Nucleus accumbens (tissue), 56 donors: Measurements from ENCODE around the gene LAMA2.
A peak's percentile ranks its signal among the peaks of the same experiment; 100 is the strongest.

Source experiments
- DNase-seq, 56 donors: peaks; one replicate each; lab custom pipeline; 2025; lab: John Stamatoyannopoulos, UW

LAMA2 gene

DNA sequence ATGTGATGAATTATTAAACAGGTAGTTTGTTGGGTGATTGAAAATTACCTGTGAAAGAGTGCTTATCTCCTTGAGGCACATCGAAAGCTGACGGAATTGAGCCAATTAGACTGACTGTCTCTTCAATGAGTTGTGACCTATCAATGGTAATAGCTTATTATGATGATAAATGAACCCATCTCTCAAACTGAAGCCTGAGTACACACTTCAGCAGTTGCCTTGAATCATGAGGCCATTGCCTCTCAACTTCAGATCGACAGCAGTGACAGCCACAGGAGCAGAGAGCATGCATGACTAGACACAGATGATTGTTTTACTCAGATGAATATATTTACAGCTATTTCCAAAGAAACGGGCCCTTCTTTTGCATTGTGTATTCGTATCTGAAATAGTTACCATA, 323.9 kb downstream of the LAMA2 start:
- no peak for DNase-seq

DNA sequence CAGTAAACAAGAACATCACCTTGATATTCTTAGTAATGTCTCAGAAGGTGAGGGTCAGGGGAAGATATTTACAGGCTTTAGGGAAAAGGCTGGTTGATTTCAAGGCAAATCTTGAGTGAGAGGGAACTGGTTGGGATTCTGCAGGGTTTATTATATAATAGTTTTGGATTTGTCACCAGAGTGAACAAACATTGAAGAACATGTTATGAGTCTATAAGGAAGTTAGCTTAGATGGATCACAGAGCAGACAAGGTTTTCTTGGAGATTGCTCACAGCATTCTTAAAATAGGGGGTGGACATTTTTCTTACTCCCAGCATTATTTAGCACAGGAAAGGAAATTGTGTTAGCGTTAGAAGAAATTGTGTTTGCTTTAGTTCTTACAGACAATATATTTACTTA, 324.9 kb downstream of the LAMA2 start:
- no peak for DNase-seq

DNA sequence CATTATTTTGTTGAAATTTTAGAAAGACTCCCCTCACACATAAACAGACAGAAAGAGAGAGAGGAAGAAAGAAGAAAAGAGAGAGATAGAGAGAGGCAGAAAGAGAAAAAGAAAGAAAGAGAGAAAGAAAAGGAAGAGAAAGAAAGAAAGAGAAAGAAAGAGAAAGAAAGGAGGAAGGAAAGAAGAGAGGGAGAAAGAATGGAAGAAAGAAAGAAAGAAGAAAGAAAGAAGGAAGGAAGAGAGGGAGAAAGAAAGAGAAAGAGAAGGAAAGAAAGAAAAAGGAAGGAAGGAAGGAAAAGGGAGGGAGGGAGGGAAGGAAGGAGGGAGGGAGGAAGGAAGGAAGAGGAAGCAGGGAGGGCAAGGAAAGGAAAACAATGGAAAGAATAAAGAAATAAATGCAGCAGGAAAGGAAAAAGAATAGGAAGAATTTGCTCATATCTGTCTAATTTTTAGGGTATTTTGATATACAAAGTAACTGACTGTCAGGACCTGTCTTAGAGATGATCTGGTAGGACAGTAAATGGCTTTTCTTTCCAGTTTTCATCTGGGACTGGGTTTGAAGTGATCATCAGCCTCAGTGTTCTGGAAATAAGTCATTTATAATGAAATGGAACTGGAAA, 325.6 kb downstream of the LAMA2 start:
- DNase-seq, result no peak

DNA sequence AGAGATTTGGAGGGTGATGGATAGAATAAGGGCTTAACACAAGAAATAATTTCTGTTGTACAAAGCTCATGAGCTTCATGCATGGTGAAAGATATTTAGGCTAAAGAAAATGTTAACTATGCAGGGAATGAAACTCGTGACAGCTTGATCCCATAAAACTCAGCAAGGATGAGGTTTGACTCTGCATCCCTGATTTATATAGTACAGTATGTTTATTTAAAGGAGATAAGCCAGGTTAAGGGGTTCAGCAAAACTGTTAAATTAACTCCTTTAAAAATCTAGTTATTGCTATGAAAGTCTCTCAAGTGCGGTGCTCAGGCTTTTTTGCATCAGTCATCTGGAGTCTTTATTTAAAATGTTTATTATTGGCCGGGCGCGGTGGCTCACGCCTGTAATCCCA, 326.4 kb downstream of the LAMA2 start:
- no peak for DNase-seq

DNA sequence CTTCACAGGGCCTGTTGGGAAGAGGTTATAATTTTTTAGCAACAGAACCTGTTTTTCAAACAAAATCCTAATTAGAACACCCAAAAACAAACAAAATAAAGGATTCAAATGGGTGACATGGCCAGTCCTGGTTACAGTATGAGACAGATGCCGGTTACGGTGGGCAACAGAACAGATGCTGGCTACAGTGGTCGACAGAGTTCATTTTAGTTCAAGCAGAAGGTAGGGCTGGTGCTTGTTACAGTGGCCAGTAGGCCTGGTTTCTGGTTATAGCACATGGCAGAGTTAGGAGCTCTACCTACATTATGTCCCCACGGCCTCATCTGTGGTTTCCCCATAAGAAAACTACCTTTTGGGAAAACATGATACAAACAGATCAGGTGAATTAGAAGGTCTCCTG, 327.7 kb downstream of the LAMA2 start:
- DNase-seq, result no peak

DNA sequence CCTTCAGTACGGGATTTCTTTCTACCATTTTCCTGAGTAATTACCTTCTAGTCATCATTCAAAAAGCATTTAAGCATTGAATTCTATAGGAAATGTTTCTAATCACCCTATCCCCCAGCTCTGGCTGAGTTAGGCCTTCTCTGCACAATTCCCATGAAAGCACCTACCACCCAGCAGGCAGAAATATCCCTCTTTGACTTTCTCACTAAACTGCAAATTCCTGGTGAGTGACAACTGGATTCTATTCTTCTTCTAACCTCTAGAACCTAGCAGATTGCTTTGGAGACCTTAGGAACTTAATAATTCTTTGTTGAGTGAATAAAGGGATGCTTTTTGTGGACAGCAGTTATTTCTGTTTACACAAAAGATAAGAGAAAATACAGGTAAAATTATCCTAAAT, 328.7 kb downstream of the LAMA2 start:
- DNase-seq, result no peak

DNA sequence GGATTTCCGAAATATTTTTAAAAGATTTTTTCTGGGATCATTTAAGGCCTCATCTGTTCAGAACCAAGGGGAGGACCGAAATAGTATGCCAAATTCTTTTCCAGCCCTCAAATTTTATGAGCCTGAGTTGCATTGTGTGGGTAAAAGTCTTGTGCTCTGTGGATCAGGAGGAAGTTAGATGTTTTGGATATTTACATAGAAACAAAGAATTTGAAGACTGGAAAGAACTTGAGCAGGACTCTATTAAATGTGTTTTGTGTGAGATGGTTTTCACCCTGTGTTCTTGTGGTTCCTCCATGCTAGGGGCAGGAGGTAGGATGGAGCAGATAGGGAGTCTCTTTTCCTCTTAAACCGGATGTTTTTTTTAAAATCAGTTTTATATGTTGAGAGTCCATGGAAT, 329.1 kb downstream of the LAMA2 start:
- DNase-seq, result no peak

DNA sequence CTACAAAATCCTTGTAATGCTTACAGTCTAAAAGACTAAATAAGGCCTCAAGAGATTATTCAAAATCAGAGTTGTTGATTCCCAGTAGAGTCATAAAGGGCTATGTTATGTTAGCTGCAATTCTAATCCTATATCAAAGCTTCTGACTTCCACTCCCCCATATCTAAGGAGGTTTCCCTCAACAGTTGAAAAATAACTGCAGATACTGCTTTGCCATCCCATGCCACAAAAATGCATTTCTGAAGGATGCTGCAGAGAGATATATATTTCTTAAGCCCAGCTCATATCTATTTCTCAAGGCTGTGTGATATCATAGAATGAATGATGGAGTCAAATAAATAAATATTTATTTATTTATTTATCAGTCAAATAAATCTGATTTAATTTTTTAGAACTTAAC, 332.3 kb downstream of the LAMA2 start:
- no peak for DNase-seq

DNA sequence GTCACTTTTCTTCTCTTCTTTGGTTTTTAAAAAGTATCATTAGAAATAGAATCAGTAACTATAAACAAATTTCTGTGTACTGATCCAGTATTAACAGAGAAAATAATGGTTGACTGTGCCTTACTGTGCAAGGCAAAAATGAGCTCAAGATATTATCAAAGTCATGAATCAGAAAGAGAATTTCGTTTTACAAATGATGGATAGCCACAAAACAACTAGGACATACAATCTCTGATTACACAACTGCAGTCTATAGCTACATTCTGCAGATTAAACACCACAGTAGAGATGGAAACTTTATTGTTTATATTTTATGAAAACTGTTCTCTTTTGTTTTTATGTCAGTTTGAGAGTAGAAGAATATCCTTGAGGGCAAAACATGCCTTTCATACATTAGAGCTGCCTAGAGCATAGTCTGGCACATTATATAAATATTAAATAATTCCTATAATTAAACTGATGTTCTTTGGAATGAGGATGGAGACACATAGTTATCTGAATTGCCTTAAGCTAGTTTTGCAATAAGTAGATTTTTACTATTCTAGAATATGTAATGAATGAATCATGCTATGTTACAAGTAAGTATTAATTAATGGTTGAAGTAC, 333.1 kb downstream of the LAMA2 start:
- DNase-seq, result no peak

DNA sequence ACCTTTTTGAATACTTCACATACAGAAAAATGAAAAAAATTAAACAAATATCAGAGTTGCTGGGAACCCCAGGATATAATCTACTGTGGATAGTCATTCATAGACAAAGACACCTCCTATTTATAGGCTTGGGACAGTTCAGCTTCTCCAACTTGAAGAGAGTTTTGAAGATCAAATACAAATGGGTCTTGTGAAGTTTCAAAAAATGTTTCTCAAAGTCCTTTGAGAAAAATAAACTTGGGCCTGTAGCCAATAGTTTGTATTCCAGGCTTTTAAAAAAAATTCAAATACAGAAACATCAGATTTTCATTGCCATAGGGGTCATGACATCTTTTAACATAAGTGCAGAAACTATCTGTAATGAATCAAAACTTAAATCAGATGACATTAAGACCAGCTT, 334.8 kb downstream of the LAMA2 start:
- no peak for DNase-seq

DNA sequence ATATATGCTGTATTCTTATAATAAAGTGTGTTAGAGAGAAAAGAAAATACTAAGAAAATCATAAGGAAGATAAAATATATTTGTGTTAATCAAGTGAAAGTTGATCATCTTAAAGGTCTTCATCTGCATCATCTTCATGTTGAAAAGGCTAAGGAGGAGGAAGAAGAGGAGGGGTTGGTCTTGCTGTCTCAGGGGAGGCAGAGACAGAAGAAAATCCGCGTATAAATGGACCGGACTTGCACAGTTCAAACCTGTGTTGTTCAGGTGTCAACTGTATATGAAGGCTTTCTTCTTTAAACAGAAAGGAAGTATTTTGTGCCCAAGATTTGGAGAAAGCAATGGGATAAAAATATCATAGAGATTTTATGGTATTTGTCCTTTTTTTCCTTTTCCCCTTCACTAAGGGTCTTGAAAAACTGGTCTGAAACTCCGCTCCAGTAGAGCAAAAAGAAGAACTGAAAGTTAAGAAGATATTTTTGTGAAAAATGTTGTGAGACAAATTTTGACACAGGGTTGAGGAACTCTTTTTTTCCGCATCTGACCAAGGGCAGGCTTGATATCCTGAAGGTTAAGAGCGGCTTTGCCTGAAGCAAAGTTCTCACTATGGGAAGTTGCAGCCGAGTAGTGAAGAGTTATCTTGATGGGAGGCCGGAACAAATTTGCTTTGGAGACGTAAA, 350.7 kb downstream of the LAMA2 start:
- DNase-seq, result no peak

DNA sequence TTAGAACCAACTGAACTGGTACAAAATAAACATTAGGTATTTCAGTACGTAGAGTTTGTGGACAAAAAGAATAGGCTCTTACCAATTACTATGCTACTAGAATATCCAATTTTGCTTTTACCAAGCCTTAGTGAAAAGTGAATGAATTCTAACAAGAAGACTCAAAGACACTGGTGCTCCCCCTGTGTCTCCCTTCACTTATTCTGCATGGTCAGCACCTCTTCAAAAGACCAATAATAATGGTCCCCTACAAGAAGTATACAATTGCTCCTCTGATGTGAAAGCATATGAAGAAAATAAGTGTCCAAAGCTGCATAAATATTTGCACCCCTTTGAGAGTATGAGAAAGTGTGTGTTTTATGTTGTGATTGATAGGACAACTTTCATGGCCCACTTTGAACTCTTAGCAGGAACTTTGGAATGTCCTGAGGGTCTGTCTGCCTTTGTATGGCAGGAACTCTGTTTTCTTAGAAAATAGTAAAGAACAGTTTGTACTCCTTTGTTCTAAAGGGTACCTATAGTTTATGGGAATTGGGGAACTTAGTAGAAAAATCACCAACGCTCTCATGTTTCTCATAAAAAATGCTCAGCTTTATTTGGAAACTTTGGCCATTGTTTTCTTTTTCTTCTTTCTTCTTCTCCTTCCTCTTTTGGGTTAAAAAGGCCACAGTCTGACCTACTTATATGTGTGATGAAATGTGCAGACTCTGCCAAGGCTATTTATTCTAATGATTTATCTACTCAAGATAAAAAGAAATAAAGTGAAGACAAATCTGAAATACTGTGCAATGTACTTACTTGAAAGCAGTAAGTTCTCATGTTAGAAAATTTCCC, 352.4 kb downstream of the LAMA2 start:
- DNase-seq, result no peak

DNA sequence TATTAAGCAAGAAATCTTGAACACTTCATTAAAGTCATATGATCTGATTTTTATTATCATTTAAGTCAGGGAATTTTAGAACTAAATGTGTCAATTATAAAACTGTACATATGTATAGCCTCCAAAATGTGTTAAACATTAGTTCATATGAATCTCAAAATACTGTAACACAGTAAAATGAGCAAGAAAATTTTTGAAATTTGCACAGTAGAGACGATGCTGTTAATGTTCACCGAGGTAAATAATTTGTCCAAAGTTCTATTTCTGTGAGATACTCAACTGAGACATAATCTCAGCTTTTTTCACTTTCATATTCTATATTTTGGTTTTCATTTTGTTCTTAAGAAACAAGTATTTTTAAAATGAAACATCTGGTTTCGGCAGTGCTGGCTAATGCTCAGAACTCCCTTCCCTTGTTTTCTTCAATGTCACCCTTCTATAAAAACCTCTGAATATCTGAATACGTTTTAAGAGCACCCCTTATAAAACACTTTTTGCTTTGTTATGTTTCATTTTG, 353.1 kb downstream of the LAMA2 start:
- no peak for DNase-seq

DNA sequence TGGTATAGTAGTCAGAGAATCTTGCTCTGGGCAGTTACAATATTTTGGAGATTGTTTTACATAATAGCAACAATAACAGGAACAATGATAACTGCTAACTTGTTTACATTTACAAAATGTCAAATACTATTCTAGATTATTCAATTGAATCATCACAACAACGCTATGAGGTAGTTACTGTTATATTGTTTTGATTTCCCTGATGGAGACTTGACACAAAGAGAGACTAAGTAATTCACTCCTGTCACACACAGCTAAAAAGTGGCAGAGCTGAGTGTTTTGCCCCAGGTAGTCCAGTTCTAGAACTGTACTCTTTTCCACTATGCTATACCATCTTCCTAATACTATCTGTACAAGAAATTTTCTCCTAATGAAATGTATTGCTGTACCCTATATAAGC, 356.1 kb downstream of the LAMA2 start:
- DNase-seq, result no peak

DNA sequence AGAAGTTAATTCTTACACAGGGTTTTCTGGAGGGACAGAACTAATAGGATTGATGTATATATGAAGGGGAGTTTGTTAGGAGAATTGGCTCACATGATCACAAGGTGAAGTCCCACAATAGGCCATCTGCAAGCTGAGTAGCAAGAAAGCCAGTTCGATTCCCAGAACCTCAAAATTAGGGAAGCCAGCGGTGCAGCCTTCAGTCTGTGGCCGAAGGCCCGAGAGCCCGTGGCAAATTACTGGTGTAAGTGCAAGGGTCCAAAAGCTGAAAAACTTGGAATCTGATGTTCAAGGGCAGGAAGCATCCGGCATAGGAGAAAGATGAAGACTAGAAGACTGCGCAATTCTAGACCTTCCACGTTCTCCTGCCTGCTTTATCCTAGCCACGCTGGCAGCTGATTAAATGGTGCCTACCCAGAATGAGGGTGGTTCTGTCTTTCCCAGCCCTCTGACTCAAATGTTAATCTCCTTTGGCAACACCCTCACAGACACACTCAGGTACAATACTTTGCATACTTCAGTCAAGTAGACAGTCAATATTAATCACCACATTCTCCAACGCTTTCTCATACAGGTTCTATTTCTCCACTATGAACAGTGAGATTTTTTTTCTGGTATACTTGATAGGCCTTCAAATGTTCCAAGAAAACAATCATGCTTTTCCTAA, 357.0 kb downstream of the LAMA2 start:
- DNase-seq, result no peak

DNA sequence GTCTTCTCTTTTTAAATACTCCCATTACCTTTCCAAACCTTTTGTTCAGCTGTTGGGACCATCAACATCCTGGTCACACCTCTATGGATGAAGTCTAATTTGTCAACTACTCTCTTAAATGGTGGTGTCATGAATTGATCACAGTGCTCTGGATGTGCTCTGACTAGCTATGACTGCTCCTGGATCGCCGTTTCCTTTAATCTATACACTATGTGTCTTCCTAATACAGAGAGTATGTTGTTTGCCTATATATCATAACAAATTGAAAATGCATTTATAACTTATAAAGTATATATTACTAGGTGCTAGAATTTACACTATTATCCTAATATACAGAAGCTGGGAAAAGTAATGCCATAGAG, 357.5 kb downstream of the LAMA2 start:
- DNase-seq, result no peak

DNA sequence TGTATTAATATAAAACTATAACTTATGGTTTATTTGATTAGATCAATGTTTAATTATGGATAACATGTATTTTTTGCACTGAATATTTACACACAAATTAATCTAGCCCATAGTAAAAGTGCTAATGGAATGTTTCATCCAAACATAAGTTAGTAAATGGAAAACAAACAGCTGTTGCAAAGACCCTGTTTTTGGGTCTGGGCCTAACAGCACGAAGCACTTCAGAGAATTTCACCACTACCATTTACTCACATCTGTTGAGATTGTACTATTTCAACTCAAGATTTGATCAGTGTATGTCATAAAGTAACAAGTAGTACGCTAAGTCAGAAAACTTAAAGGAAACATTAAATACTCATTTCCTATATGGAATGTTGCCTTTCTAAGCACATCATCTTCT, 359.6 kb downstream of the LAMA2 start:
- DNase-seq, result no peak

DNA sequence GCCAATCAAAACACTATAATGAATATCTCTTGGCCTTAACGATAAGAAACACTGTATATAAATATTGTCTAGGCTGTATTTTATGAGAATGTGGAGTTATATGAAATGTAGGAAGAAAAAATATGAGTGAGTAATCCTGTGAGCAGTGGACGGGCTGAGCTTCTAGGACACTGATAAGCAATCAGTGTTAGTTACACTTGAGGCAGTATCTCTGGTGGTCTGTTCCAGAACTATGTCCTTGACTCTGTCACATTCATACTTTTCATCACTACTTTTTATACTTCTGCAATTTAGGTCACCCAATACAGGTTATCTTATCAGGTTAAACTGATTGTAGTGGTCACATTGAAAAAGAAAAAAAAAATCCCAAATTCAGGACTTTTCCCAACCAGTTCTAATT, 360.4 kb downstream of the LAMA2 start:
- no peak for DNase-seq

DNA sequence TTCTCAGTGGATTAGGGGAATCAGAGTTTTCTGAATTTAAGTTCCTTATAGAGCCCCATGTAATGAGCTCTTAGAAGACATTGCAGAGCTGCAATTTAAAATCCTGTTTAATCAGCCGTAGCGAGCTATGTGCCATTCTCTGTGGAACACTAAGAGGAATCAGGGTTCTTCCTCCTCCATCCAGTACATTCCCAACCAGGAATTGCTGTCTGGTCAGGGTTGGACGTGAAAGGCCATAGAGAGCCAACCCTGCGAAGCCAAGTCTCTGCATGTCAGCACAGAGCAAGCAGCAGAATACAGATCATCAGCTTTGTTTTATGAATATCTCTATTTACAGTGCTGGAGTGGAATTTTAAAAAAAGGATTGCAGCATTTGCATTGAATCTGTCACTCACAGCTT, 366.0 kb downstream of the LAMA2 start:
- peak in 4 of 56 donors; percentile 10 to 18 (median 14) for DNase-seq

DNA sequence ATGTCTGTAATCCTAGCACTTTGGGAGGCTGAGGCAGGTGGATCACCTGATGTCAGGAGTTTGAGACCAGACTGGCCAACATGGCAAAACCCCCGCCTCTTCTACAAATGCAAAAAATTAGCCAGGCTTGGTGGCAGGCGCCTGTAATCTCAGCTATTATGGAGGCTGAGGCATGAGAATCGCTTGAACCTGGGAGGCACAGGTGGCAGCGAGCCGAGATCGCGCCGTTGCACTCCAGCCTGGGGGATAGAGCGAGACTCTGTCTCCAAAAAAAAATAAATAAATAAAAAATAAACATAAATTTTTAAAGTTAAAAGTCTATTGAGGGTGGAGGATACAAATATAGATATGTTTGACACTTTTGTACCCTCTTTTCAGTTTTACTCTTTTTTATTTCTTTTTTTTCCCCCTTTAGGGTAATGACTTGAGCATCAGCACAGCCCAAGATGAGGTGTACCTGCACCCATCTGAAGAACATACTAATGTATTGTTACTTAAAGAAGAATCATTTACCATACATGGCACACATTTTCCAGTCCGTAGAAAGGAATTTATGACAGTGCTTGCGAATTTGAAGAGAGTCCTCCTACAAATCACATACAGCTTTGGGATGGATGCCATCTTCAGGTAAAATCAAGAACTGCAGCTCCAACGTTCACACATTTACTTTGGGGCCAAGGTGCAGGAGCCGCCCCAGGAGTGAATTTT, 368.9 kb downstream of the LAMA2 start:
- DNase-seq, result peak in 19 of 56 donors; percentile 3 to 73 (median 26)
